Neuron (in vitro differentiated cells): ENCODE data around the gene TMEM247.

ENCODE experiments used
- H2AFZ ChIP-seq: one replicate; pipeline ENCODE4 v1.6.1; 2013; ENCODE audit warnings: low read depth, mild to moderate bottlenecking, inconsistent platforms, low read length, moderate library complexity
- H3K27me3 ChIP-seq: one replicate; pipeline ENCODE4 v1.6.1; 2013; ENCODE audit warnings: low read length; ENCODE audit not compliant: insufficient read depth
- H3K36me3 ChIP-seq: one replicate; pipeline ENCODE4 v1.6.1; 2013; ENCODE audit warnings: low read length; ENCODE audit not compliant: insufficient read depth
- H3K4me1 ChIP-seq: one replicate; pipeline ENCODE4 v1.6.1; 2013; ENCODE audit warnings: low read length; ENCODE audit not compliant: insufficient read depth
- H3K4me3 ChIP-seq: 2 replicates; pipeline ENCODE4 v1.5.1; 2013; ENCODE audit warnings: mild to moderate bottlenecking, low read length, moderate library complexity
- H3K9me3 ChIP-seq: one replicate; pipeline ENCODE4 v1.6.1; 2013; ENCODE audit warnings: low read length

Gene TMEM247

GRCh38 chr2:46486436-46486835 is 7.1 kb downstream of the TMEM247 start:
- peaks cover 14% of the 10 kb centered on the region for H3K27me3 ChIP-seq
- no peaks in the 10 kb centered on the region for H3K36me3 ChIP-seq
- peaks cover 16% of the 10 kb centered on the region for H3K4me1 ChIP-seq
- no peaks in the 10 kb centered on the region for H3K9me3 ChIP-seq
- H2AFZ ChIP-seq = no peak overlapping the region
- no peak overlapping the region for H3K4me3 ChIP-seq

- H3K9me3 ChIP-seq = no peaks in the 10 kb centered on the region
Observed at GRCh38 chr2:46487667-46488335, 8.4 kb downstream of the TMEM247 start.

GRCh38 chr2:46488389-46488788 is 9.0 kb downstream of the TMEM247 start:
- Histone ChIP-seq H3K4me3 (no peak overlapping the region), H3K9me3 (no peaks in the 10 kb centered on the region), H3K27me3 (peaks cover 10% of the 10 kb centered on the region), H3K36me3 (no peaks in the 10 kb centered on the region), H3K4me1 (peaks cover 20% of the 10 kb centered on the region), H2AFZ (no peak overlapping the region)

More at GRCh38 chr2:46487667-46488335, 8.4 kb downstream of the TMEM247 start:
- peaks cover 10% of the 10 kb centered on the region for H3K27me3 ChIP-seq
- no peak overlapping the region for H2AFZ ChIP-seq
- H3K36me3 ChIP-seq = no peaks in the 10 kb centered on the region
- H3K4me1 ChIP-seq = peaks cover 16% of the 10 kb centered on the region
- H3K4me3 ChIP-seq = no peak overlapping the region

GRCh38 chr2:46489423-46490174 is 10.2 kb downstream of the TMEM247 start:
- H3K4me3 ChIP-seq = no peak overlapping the region
- no peaks in the 10 kb centered on the region for H3K36me3 ChIP-seq
- no peak overlapping the region for H2AFZ ChIP-seq
- H3K4me1 ChIP-seq = peaks cover 32% of the 10 kb centered on the region
- peaks cover 10% of the 10 kb centered on the region for H3K27me3 ChIP-seq
- H3K9me3 ChIP-seq = no peaks in the 10 kb centered on the region

- H3K4me1 ChIP-seq = peaks cover 34% of the 10 kb centered on the region
- H3K27me3 ChIP-seq = peaks cover 9% of the 10 kb centered on the region
- no peak overlapping the region for H2AFZ ChIP-seq
- no peaks in the 10 kb centered on the region for H3K36me3 ChIP-seq
- no peak overlapping the region for H3K4me3 ChIP-seq
- no peaks in the 10 kb centered on the region for H3K9me3 ChIP-seq
Observed at GRCh38 chr2:46490521-46491141, 11.3 kb downstream of the TMEM247 start.

- Histone ChIP-seq H3K9me3 (no peaks in the 10 kb centered on the region), H3K27me3 (peaks cover 5% of the 10 kb centered on the region), H3K4me1 (peaks cover 34% of the 10 kb centered on the region)
Observed at GRCh38 chr2:46492301-46492700, 12.9 kb downstream of the TMEM247 start.

GRCh38 chr2:46493241-46493970 is 14.0 kb downstream of the TMEM247 start:
- H3K9me3 ChIP-seq = no peaks in the 10 kb centered on the region
- H3K4me3 ChIP-seq = no peak overlapping the region
- H3K36me3 ChIP-seq = no peaks in the 10 kb centered on the region
- H3K4me1 ChIP-seq = peaks cover 34% of the 10 kb centered on the region
- H2AFZ ChIP-seq = peak overlapping the region; percentile 93
- peaks cover 14% of the 10 kb centered on the region for H3K27me3 ChIP-seq

More at GRCh38 chr2:46492301-46492700, 12.9 kb downstream of the TMEM247 start:
- H3K4me3 ChIP-seq = no peak overlapping the region
- H3K36me3 ChIP-seq = no peaks in the 10 kb centered on the region
- H2AFZ ChIP-seq = no peak overlapping the region

- H3K4me3 ChIP-seq = no peak overlapping the region
Observed at GRCh38 chr2:46493971-46494250, 14.5 kb downstream of the TMEM247 start.

GRCh38 chr2:46494596-46494995 is 15.2 kb downstream of the TMEM247 start:
- peaks cover 38% of the 10 kb centered on the region for H3K4me1 ChIP-seq
- no peak overlapping the region for H3K4me3 ChIP-seq
- H2AFZ ChIP-seq = no peak overlapping the region
- peaks cover 14% of the 10 kb centered on the region for H3K27me3 ChIP-seq
- no peaks in the 10 kb centered on the region for H3K36me3 ChIP-seq
- H3K9me3 ChIP-seq = no peaks in the 10 kb centered on the region

More at GRCh38 chr2:46493971-46494250, 14.5 kb downstream of the TMEM247 start:
- peak overlapping the region; percentile 93 for H2AFZ ChIP-seq
- no peaks in the 10 kb centered on the region for H3K36me3 ChIP-seq
- H3K4me1 ChIP-seq = peaks cover 34% of the 10 kb centered on the region
- no peaks in the 10 kb centered on the region for H3K9me3 ChIP-seq
- peaks cover 14% of the 10 kb centered on the region for H3K27me3 ChIP-seq

GRCh38 chr2:46495231-46496030 is 16.1 kb downstream of the TMEM247 start:
- Histone ChIP-seq H3K36me3 (no peaks in the 10 kb centered on the region), H2AFZ (no peak overlapping the region), H3K27me3 (peaks cover 11% of the 10 kb centered on the region), H3K9me3 (no peaks in the 10 kb centered on the region), H3K4me3 (no peak overlapping the region), H3K4me1 (peaks cover 36% of the 10 kb centered on the region)

GRCh38 chr2:46497766-46498165 is 18.4 kb downstream of the TMEM247 start:
- Histone ChIP-seq H3K27me3 (peaks cover 10% of the 10 kb centered on the region), H3K4me1 (peaks cover 32% of the 10 kb centered on the region), H3K36me3 (no peaks in the 10 kb centered on the region), H3K9me3 (no peaks in the 10 kb centered on the region), H3K4me3 (no peak overlapping the region), H2AFZ (no peak overlapping the region)

GRCh38 chr2:46498681-46499080 is 19.3 kb downstream of the TMEM247 start:
- Histone ChIP-seq H3K9me3 (no peaks in the 10 kb centered on the region), H2AFZ (no peak overlapping the region), H3K27me3 (peaks cover 12% of the 10 kb centered on the region), H3K4me1 (peaks cover 26% of the 10 kb centered on the region), H3K4me3 (no peak overlapping the region), H3K36me3 (no peaks in the 10 kb centered on the region)
